DND-41 (cell line): ENCODE results near the gene LAX1.
"Not testable (repeated sequence)": the region's sequence is repeated elsewhere in the genome, so short reads cannot be mapped to it uniquely, and the experiment has no call there.

Source experiments
- EZH2 ChIP-seq: IDR thresholded peaks from 3 replicates; pipeline ENCODE4 v1.6.1; 2012; ENCODE audit warnings: borderline replicate concordance, low read depth, mild to moderate bottlenecking, moderate library complexity, low read length, inconsistent platforms; ENCODE audit not compliant: severe bottlenecking
- TF ChIP-seq, protein P1 (sequence below): IDR thresholded peaks from 2 replicates; pipeline ENCODE4 v1.5.1; 2012; ENCODE audit warnings: borderline replicate concordance, low read length, moderate library complexity, mild to moderate bottlenecking; ENCODE audit not compliant: poor library complexity, severe bottlenecking; ENCODE audit errors: extremely low read depth

DNA sequence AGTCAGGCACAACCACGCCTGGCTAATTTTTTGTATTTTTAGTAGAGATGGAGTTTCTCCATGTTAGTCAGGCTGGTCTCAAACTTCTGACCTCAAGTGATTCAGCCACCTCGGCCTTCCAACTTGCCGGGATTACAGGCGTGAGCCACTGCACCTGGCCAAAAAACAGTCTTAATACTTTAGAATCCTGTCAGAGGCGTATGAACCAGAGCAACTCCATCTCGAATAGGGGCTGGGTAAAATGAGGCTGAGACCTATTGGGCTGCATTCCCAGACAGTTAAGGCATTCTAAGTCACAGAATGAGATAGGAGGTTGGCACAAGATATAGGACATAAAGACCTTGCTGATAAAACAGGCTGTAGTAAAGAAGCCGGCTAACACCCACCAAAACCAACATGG is 3.0 kb upstream of the LAX1 start:
- TF ChIP-seq, protein P1, sequence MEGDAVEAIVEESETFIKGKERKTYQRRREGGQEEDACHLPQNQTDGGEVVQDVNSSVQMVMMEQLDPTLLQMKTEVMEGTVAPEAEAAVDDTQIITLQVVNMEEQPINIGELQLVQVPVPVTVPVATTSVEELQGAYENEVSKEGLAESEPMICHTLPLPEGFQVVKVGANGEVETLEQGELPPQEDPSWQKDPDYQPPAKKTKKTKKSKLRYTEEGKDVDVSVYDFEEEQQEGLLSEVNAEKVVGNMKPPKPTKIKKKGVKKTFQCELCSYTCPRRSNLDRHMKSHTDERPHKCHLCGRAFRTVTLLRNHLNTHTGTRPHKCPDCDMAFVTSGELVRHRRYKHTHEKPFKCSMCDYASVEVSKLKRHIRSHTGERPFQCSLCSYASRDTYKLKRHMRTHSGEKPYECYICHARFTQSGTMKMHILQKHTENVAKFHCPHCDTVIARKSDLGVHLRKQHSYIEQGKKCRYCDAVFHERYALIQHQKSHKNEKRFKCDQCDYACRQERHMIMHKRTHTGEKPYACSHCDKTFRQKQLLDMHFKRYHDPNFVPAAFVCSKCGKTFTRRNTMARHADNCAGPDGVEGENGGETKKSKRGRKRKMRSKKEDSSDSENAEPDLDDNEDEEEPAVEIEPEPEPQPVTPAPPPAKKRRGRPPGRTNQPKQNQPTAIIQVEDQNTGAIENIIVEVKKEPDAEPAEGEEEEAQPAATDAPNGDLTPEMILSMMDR, result not testable (repeated sequence)
- TF ChIP-seq EZH2, result not testable (repeated sequence)
